GM12891 (cell line): ENCODE results near the gene DTHD1.

Source experiments
- PAX5 ChIP-seq: IDR thresholded peaks from 2 replicates; pipeline ENCODE4 v1.6.1; 2011; ENCODE audit warnings: low read length, moderate library complexity, mild to moderate bottlenecking; ENCODE audit not compliant: insufficient read depth, severe bottlenecking
- POLR2A ChIP-seq: IDR thresholded peaks from 2 replicates; pipeline ENCODE4 v1.6.1; 2011; ENCODE audit warnings: low read depth, low read length, control low read depth
- POLR2AphosphoS5 ChIP-seq: IDR thresholded peaks from 2 replicates; pipeline ENCODE4 v1.6.1; 2011; ENCODE audit warnings: low read depth, low read length, control low read depth
- POU2F2 ChIP-seq: IDR thresholded peaks from 2 replicates; pipeline ENCODE4 v1.6.1; 2011; ENCODE audit warnings: low read depth, mild to moderate bottlenecking, control low read depth, low read length, moderate library complexity
- SPI1 ChIP-seq: IDR thresholded peaks from 2 replicates; pipeline ENCODE4 v1.6.1; 2011; ENCODE audit warnings: low read depth, low read length, control low read depth
- TAF1 ChIP-seq: IDR thresholded peaks from 2 replicates; pipeline ENCODE4 v1.6.1; 2011; ENCODE audit warnings: low read depth, low read length, control low read depth

DNA sequence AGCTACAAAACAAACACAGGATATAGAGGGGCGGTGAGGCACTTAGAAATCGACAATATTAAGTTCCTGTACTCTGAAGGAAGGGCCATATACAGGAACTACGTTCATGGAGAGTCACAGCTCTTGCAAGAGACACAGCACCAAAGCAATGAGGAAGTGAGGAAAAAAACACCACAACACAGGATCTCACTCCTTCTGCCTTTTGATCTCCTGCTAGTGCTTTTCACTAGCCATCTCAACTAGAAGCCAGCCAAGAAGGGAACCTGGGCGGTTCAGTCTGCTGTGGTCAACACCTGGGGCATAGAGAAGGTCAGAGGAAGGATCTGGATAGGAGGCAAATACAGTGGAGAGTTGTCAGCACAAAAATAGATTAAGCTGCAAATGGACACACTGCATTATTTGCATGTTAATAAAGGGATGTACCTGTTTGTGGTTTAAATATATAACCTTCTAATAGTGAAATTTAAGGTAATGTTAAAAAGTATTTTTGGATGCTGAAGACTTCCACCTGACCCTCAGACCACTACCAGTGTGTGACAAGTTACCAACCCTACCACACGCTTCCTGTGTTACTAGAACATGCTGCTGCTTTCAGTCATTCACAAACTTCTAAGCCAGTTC is 104.6 kb downstream of the DTHD1 start:
- no peak for TF ChIP-seq POLR2AphosphoS5
- TF ChIP-seq SPI1 = peak; percentile 96
- TF ChIP-seq POLR2A = no peak
- no peak for TF ChIP-seq TAF1
- no peak for TF ChIP-seq PAX5
- no peak for TF ChIP-seq POU2F2
